GM12874 (cell line): ENCODE data around the gene SLC6A3.

Source experiments
- CTCF ChIP-seq: IDR thresholded peaks from 2 replicates; pipeline ENCODE4 v1.5.1; 2011; ENCODE audit warnings: low read depth, mild to moderate bottlenecking, control low read depth, low read length, moderate library complexity; ENCODE audit not compliant: insufficient read depth

The SLC6A3 gene

GRCh38 chr5:1440098-1440493, 5.1 kb downstream of the SLC6A3 start:
- TF ChIP-seq CTCF: no peak

GRCh38 chr5:1439388-1440097, 5.7 kb downstream of the SLC6A3 start:
- TF ChIP-seq CTCF: no peak

GRCh38 chr5:1438871-1439270, 6.4 kb downstream of the SLC6A3 start:
- TF ChIP-seq CTCF: no peak

GRCh38 chr5:1437876-1438559, 7.2 kb downstream of the SLC6A3 start:
- no peak for TF ChIP-seq CTCF

GRCh38 chr5:1437226-1437829, 7.9 kb downstream of the SLC6A3 start:
- no peak for TF ChIP-seq CTCF

- TF ChIP-seq CTCF: no peak
These were observed 8.6 kb downstream of the SLC6A3 start for GRCh38 chr5:1436681-1437080.

GRCh38 chr5:1436036-1436435, 9.2 kb downstream of the SLC6A3 start:
- TF ChIP-seq CTCF: no peak
